ENCODE measurements around the gene LRG1. TPM values are rescaled to one million over a fixed set of nuclear protein-coding genes. Genes with fewer than 3 reads are reported as not detected.

LRG1 gene
- total and polyA plus RNA-seq, 9 of the 15 experiments (the other 6 are each of a cell fraction or from before 2014, with no cell fraction given) = 1.5 to 11.9 (median 8.7) TPM

GRCh38 chr19:4492337-4493103, 47.3 kb downstream of the LRG1 start (continued):
- TF ChIP-seq SPI1 (IDR thresholded peaks at IDR 0.05; ENCODE audit: borderline replicate concordance, low read depth, low read length) = no peak
- TF ChIP-seq NCOA4 (IDR thresholded peaks at IDR 0.05; ENCODE audit: partially characterized antibody) = no peak
- TF ChIP-seq HDAC1 (IDR thresholded peaks at IDR 0.05) = no peak; a peak in 1 of 4 replicates
- peak; percentile 70 for TF ChIP-seq HDGF (IDR thresholded peaks at IDR 0.05)
- TF ChIP-seq ARID4B (CRISPR knock-in tag; IDR thresholded peaks at IDR 0.05) = no peak
- TF ChIP-seq EZH2 (IDR thresholded peaks at IDR 0.05; ENCODE audit: borderline replicate concordance, low read depth, low read length) = no peak
- TF ChIP-seq ZKSCAN8 (CRISPR knock-in tag; IDR thresholded peaks at IDR 0.05) = no peak
- TF ChIP-seq SMARCC2 (IDR thresholded peaks at IDR 0.05; ENCODE audit: low read depth) = no peak
- no peak for TF ChIP-seq THRA (IDR thresholded peaks at IDR 0.05)
- no peak for TF ChIP-seq THAP7 (CRISPR knock-in tag; IDR thresholded peaks at IDR 0.05)
- no peak for TF ChIP-seq HMG20A (CRISPR knock-in tag; conservative IDR thresholded peaks at IDR 0.05)
- no peak for TF ChIP-seq L3MBTL2 (IDR thresholded peaks at IDR 0.05)
- TF ChIP-seq CBX1 (IDR thresholded peaks at IDR 0.05; ENCODE audit: low read depth) = no peak
- no peak for TF ChIP-seq BMI1 (IDR thresholded peaks at IDR 0.05; ENCODE audit: low read length)
- no peak for TF ChIP-seq KLF10 (CRISPR knock-in tag; IDR thresholded peaks at IDR 0.05)
- TF ChIP-seq ZNF699 (CRISPR knock-in tag; IDR thresholded peaks at IDR 0.05; ENCODE audit: insufficient replicate concordance) = no peak
- no peak for TF ChIP-seq ARNT (IDR thresholded peaks at IDR 0.05)
- no peak for TF ChIP-seq ZNF551 (CRISPR knock-in tag; IDR thresholded peaks at IDR 0.05)
- no peak for TF ChIP-seq CREB3L1 (IDR thresholded peaks at IDR 0.05; ENCODE audit: borderline replicate concordance, low read depth)
- no peak for TF ChIP-seq BRCA1 (IDR thresholded peaks at IDR 0.05)
- no peak for TF ChIP-seq BRCA1 (CRISPR knock-in tag; IDR thresholded peaks at IDR 0.05)
- TF ChIP-seq EP400 (IDR thresholded peaks at IDR 0.05) = no peak
